Measurements from ENCODE around the gene GTF2IRD1.

The GTF2IRD1 gene

GRCh38 chr7:74519395-74519794 lies 65.7 kb downstream of the GTF2IRD1 start:
- no peak overlapping the region for H3K4me3 ChIP-seq (ENCODE audit: low read length)
- TF ChIP-seq, protein P1, sequence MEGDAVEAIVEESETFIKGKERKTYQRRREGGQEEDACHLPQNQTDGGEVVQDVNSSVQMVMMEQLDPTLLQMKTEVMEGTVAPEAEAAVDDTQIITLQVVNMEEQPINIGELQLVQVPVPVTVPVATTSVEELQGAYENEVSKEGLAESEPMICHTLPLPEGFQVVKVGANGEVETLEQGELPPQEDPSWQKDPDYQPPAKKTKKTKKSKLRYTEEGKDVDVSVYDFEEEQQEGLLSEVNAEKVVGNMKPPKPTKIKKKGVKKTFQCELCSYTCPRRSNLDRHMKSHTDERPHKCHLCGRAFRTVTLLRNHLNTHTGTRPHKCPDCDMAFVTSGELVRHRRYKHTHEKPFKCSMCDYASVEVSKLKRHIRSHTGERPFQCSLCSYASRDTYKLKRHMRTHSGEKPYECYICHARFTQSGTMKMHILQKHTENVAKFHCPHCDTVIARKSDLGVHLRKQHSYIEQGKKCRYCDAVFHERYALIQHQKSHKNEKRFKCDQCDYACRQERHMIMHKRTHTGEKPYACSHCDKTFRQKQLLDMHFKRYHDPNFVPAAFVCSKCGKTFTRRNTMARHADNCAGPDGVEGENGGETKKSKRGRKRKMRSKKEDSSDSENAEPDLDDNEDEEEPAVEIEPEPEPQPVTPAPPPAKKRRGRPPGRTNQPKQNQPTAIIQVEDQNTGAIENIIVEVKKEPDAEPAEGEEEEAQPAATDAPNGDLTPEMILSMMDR (conservative IDR thresholded peaks at IDR 0.05; ENCODE audit: low read length): no peak
- DNase-seq (ENCODE audit: low read depth): no peak

- TF ChIP-seq, protein P1 (conservative IDR thresholded peaks at IDR 0.05; ENCODE audit: low read length): no peak
- DNase-seq (ENCODE audit: low read depth): no peak
- no peak overlapping the region for H3K4me3 ChIP-seq (ENCODE audit: low read length)
Measured at GRCh38 chr7:74521855-74522254, 68.1 kb downstream of the GTF2IRD1 start.

DNA sequence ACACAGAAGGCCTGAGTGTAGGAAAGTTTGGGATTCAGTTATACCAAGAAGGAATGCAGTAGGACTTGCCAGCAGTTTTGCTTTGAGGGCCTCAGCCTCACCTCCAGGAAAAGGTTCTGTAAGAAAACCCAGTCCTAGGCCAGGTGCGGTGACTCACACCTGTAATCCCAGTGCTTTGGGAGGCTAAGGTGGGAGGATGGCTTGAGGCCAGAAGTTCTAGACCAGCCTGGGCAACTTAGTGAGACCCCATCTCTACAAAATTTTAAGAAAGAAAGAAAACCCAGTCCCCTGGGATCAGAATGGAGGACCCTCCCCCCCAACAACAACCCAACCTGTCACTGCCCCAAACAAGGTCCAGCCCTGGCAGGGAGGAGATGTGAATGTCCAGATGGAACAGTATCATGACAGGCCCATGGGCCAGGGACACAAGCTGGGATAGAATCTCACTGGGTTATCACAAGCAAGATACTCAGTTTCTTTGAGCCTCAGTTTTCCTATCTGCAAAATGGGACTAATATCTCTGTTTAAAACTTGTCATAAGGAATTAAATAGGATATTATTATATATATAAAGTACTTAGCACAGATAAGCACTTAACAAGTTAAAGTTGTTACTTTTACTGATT lies 68.7 kb downstream of the GTF2IRD1 start:
- no peak for DNase-seq (ENCODE audit: low read depth)
- no peak overlapping the region for H3K4me3 ChIP-seq (ENCODE audit: low read length)
- TF ChIP-seq, protein P1 (conservative IDR thresholded peaks at IDR 0.05; ENCODE audit: low read length): no peak

DNA sequence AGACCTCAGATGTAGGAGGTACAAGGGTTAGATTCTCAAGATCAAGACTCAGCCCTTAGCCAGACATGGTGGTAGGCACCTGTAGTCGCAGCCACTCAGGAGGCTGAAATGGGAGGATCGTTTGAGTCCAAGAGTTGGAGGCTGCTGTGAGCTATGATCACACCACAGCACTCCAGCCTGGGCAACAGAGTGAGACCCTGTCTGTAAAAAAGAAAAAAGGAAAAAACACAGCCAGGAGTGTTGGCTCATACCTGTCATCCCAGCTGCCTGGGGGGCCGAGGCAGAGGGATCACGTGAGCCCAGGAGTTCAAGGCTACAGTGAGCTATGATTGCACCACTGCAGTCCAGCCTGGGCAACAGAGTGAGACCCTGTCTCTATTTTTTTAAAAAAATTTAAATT lies 69.3 kb downstream of the GTF2IRD1 start:
- DNase-seq (ENCODE audit: low read depth): no peak

GRCh38 chr7:74525140-74525539 lies 71.4 kb downstream of the GTF2IRD1 start:
- TF ChIP-seq, protein P1 (conservative IDR thresholded peaks at IDR 0.05; ENCODE audit: low read length): no peak
- no peak for DNase-seq (ENCODE audit: low read depth)

More for the DNA sequence above, 69.3 kb downstream of the GTF2IRD1 start:
- H3K4me3 ChIP-seq (ENCODE audit: low read length): no peak overlapping the region
- TF ChIP-seq, protein P1 (conservative IDR thresholded peaks at IDR 0.05; ENCODE audit: low read length): no peak

DNA sequence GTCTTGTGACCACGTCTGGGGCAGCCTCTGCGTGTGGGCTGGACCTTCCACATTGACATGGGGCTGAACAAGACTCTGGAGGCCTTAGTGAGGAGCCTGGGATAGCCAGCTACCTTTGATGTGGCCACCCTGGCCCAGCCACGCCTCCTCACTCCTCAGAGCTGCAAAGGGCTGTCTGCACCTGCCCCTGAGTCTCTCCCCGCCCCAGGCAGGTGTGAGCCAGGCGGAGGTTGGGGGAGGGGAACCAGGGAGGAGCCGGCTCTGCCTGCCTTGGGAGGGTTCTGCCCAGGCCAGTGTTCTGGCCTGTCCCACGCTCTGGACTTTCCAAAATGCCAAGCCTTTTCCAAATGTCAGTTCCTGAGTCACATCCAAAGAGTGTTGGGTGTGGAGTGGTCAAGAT lies 72.2 kb downstream of the GTF2IRD1 start:
- no peak for DNase-seq (ENCODE audit: low read depth)
- TF ChIP-seq, protein P1 (conservative IDR thresholded peaks at IDR 0.05; ENCODE audit: low read length): no peak
- no peak overlapping the region for H3K4me3 ChIP-seq (ENCODE audit: low read length)

More at GRCh38 chr7:74525140-74525539, 71.4 kb downstream of the GTF2IRD1 start:
- no peak overlapping the region for H3K4me3 ChIP-seq (ENCODE audit: low read length)

DNA sequence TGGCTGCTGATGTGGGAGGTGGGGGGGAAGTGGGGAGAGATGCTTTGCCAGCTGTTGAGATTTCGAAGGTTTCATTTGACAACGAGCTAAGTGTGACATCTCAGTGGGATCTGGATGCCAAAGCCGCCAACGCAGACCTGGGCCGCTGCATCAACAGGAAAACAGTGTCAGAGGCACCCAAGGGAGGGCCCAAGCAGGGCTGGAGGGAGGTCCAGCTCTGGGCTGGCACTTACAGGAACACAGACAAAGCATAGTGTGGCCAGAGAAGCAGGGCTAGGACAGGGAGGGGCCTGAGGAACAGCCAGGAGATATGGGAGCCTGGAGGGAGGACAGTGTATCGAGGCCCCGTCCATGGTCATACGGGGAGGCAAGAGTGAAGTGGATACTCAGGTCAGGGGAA lies 73.1 kb downstream of the GTF2IRD1 start:
- no peak overlapping the region for H3K4me3 ChIP-seq (ENCODE audit: low read length)
- TF ChIP-seq, protein P1 (conservative IDR thresholded peaks at IDR 0.05; ENCODE audit: low read length): no peak
- DNase-seq (ENCODE audit: low read depth): no peak
